Stimulated activated CD4-positive, alpha-beta T cell treated with anti-CD3 and anti-CD28 coated beads, Interleukin-12 subunit alpha, Interleukin-12 subunit beta, amount 100 ng/mL, for 24 hours (primary cell): ENCODE results near the gene PROX2.
A peak's percentile ranks its signal among the peaks of the same experiment; 100 is the strongest.

Experiments
- DNase-seq, 2 experiments: peaks; one replicate each; pipeline ENCODE4 v3.0.0-alpha.2; 2020; ENCODE audit warnings: low read depth in 2 of 2

Gene PROX2, protein sequence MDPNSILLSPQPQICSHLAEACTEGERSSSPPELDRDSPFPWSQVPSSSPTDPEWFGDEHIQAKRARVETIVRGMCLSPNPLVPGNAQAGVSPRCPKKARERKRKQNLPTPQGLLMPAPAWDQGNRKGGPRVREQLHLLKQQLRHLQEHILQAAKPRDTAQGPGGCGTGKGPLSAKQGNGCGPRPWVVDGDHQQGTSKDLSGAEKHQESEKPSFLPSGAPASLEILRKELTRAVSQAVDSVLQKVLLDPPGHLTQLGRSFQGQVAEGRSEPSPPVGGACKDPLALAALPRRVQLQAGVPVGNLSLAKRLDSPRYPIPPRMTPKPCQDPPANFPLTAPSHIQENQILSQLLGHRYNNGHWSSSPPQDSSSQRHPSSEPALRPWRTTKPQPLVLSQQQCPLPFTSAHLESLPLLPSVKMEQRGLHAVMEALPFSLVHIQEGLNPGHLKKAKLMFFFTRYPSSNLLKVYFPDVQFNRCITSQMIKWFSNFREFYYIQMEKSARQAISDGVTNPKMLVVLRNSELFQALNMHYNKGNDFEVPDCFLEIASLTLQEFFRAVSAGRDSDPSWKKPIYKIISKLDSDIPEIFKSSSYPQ

DNA sequence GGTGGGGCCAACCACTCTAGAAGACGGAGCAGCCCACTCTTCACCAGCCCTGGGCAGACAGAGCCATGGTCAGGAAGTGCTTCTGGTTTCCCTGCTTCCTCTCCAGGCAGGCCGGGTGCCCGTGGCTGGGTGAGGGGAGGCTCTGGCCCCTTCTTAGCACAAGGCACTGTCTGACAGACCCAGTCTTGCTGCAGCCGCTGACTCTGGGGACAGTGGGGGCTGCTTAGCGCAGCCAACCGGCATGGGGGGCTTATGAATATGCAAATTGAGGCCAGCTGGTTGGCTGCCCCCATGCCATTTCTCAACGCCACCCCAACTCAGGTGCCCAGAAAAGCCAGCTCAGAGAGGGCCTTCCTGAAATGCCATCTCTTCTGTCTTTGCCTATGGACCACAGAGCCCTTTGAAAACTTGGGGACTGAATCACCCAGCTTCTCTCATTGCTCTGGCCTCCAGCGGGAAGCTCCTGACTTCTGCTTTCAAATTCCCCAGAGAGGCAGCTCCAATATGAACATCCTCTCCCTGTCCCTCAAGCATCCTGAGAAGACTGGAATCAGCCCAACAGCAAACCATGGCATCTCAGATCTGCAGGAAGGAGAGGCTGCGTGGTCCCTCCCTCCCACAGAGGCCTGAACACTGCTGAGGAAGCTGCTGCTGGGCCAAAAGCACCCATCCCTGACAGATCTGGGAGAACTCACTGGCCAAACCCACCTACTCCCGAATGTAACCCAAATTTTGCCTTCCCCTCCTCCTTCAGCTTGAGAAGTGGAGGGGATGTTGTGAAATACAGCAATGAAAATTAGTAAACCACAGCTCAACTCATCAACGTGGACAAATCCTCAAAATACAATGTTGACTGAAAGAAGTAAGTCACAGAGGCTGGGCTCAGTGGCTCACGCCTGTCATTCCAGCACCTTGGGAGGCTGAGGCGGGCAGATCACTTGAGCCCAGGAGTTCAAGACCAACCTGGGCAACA, at the start of gene PROX2:
Gene PROX2 (minus strand): TSS at position 205 of the 973 bp plus-strand sequence. CDS start 12,311 bp downstream, outside the sequence.
- DNase-seq, result no peak

DNA sequence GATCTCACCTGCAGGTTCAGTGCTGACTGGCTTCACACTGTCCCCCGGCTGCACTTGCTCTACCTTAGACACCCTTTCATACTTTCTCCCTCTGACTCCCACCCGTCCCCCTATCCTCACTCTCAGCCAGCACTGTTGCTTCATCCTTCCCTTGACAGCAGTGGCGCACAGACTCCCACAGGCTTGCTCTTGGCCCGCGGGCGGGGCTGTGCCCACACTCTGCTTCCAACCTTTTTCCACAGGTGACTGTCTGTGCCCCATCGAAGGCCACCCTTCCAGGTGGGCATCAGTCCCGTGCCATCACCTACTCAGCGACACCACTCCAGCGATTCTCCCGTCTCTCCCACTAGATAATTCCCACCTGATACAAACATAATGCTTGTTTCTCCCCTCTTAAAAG, 48.1 kb upstream of the PROX2 start:
- DNase-seq, result no peak

DNA sequence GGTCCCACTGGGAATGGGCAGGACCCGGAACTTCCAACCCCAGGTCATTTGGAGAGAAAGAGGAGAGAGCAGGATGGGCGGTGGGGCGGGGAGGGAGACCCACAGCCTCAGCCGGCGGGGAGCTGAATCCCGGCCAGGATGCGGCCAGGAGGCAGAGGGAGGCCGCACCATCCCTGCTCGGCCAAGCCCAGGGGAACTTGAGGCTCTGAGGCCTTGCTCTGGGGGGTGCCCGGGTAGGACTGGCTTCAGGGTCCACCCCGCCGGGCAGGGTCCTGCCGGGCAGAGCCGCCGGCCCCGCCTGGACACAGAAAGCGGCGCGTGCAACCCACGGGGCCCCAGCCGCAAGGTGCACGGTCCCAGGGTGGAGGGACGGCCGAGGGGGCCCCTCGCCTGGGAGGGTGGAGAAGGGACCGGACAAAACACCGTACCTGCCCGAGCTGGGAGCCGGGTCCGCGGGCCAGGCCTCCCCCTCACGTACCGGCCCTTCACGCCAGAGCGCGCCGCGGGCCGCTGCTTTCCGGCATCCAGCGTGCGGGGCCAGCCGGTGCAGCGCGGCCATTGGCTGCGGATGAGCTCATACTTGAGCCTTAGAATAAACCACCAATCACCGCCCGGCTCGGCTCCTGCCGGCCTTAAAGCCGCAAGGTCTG, 46.9 kb upstream of the PROX2 start, which contains the start of gene RPS6KL1:
Gene RPS6KL1 (minus strand): TSS at position 509 of the 650 bp plus-strand sequence. CDS start 1,719 bp downstream, outside the sequence.
- DNase-seq, result peak; percentile 54 to 69

DNA sequence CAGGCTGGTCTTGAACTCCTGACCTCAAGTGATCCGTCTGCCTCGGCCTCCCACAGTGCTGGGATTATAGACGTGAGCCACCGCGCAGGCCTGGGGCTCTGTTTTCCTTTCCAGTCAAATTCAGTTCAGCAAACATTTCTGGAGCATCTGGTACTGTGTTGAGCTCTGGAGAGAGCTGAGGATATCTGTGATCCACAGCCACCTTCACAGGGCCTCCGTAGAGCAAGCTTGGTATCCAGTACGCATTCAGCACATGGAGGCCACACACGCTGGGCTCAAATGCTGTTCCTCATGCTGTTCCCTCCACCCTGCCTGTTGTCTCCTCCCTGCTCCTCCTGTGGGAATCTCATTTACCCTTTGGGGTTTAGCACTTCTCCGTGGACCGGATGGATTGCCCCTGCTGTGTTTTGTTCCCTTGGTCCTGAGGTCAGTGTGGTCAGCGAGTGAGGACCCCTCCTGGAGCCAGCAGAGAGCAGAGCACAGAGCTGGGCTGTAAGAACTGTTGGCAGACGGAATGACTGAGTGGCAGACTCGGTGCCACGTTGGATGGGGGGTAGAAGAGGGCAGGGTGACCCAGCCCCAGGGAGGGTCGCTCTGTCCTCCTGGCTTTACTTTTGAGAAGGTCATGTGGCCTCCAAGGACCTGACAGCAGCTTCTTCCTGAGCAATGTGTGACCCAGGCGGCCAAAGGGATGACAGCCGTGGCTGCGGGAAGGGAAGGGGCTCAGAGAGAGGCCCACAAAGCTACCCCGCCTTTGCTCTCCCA, 46.2 kb upstream of the PROX2 start:
- DNase-seq, result no peak

DNA sequence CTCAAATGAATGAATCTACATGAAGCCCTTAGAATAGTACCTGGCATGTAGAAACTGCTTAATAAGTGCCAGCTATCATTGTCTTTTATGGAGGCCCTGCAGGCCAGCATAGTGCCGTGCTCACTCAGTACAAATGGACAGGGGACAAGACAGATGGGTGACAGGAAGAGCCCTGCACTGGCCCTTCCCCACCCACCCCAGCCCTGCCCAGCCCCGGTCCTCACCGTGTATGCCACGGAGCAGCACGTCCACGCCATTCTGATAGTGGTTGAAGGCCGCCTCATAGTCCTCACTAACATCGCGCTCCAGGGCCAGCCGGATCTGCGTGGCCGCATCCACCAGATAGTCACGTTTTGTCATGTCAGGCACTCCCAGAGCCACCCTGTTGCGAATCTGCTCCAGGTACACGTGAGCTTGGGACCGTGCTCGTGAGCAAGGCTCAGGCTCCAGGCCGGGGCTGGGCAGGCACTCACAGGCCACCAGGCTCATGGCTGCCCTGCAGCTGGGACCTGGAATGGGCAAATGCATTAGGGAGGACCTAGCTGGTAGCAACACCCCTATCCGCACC, 45.2 kb upstream of the PROX2 start:
- no peak for DNase-seq

DNA sequence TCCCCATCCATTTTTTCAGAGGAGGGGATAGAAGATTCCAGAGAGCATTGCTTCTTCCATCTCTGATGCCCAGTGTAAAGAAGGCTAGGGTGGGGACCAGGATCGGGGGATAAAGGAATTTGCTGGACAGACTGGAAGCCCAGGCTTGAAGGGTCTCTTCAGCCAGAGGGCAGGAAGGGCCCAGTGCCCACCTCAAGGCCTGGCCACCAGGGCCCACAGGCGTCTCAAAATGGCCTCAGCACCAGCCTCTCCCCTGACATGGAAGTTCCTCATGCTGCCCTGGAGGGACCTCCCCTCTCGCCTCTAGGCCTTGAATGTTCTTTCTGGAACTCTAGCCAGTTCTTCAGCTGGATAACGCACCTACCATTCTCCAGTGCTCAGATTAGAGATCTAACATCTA, 44.3 kb upstream of the PROX2 start:
- no peak for DNase-seq

DNA sequence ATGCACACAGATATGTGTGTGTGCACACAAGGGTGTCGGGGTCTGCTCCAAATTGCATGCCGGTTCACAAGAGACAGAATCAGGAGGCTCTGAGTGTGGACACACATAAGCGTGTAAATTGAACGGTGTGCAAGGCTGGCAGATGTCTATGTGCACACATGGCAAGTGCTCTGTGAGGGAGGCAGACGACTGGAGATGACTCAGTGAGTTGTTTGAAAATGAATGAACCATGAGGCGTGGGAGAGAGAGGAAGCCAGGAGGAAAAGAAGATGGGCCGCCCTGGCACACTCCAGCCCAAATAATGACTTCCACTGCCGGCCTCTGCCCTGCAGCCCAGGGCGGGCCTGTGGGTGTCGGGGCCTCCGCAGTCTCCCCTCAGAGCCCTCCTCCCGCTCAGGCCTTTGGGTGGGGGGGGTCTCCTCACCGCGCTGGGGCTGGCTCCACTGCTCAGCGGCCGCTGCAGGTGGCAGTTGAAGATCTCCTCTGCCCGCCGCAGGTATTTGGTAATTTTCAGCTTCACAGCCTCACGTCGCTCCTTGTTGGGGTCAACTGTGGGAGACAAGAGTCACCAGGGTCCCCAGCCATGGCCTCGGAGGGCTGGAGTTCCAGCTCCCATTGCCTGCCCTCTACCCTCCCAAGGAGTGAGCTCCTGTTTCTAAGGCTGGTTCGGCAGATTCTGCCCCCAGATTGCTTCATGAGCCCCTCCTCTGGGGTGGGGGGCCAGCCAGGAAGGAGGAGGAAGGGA, 43.6 kb upstream of the PROX2 start:
- no peak for DNase-seq

DNA sequence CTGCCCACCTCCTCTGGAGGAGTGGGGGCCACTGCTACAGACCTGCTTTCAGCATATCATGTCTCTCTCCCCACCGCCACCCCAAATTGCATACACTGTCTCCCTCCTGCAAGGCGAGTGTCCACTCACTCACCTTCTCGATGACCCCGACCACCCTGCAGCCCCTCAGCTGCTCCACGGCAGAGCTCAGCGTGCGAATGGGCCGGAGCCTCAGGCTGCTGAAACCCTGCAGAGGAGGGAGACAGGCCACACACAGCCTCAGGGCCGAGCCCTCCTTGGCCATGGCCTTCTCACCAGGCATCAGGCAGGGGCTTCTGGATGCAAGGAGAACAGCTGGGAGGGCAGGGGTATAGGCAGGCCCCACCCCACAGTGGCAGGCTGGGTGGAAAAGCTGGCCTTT, 42.4 kb upstream of the PROX2 start:
- no peak for DNase-seq

DNA sequence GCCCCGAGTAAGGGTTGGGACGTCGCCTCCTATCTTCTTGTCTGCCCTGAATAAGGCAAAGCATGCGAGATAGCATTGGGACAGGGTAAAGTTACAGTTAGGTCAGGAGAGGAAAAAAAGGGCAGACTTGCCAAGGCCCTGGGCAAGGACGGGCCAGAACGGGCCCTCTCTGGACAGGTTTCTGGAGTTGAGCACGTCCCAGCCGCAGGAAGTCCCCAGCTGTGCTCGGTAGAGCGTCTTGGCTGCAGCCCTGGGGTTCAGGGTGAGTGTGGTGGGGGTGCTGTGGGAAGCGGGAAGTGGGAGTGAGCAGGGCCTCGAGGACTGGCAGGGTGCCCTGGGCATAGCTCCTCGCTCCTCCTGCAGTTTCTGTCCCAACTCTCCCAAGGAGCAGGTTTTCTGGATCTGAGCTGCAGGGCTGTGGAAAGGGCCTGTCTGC, 41.7 kb upstream of the PROX2 start:
- no peak for DNase-seq

DNA sequence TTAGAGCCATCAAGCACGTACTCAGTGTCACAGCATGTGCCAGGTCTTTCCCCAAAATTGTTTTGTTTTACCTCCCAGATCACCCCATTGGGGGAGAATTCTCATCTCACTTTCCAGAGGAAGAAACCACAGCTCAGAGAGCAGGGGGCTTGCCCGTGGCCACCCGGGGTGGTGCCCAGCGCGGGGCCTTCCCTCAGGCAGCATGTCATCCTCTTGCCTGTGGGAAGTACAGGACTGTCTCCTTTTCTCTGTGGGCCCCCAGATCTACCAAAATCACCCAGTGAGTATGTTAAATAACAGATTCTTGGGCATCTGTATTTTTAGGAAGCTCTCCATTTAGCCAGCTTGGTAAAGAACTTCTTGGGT, 41.2 kb upstream of the PROX2 start:
- DNase-seq, result no peak

DNA sequence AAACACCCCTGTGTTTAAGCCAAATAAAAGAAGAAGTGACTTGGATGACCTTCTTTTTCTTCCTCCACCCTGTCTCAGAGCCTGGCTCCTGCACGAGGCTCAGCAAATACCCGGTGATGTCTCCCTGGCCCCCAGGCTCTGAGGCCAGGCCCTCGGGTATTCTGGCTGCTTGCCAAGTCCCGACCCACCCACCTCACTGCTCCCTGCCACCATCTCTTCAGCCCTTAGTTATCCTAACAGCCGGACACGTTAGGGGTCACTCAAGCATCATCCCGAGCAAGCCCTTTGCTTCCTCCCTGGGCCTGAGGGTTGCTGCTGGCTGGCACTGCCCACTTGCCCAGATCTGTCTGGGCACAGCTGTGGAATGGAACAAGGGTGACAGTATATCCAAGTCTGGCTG, 39.9 kb upstream of the PROX2 start:
- DNase-seq, result no peak

DNA sequence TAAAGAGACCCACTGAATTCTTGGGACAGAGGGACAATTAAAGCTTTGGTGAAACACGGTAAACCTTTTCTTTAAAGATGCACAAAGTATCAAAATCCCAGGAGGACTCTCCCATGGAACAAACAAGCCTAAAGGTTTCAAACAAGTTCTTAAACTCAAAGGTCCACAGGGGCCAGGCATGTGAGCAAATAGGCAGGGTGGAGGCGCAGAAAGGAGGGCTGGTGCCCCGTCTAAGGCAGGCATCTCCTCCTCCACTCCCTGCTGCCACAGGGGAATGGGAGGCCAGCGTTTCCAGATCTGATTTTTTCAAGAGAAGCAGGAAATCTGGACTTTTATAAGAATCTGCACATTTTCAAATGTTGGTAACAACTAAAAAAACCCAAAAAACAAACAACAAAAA, 39.5 kb upstream of the PROX2 start:
- no peak for DNase-seq

DNA sequence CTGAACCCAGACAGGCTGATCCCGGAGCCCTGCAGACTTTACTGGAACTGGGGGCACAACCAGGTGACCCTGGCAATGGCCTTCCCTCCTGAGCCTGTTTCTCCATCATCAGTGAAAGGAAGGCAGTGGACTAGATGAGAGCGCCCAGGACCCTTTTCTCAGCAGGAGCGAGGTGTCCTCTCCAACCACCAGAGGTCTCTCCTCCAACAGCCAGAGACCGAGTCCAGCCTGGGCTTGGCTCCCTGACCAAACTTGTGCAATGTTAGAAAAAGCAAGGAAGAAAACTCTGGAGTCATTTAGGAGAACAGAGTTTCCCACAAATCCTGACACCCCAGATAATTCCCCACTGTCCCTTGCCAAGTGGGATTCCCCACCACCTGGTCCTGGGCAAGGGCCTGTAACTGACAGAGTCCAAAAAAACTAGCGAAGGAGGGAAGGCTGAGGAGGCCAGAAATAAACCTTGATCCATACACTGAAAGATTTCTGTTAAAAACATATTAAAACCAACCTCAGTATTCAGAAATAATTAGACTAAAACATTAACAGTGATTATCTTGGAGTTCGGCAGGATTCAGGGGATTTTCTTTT, 38.1 kb upstream of the PROX2 start:
- no peak for DNase-seq

DNA sequence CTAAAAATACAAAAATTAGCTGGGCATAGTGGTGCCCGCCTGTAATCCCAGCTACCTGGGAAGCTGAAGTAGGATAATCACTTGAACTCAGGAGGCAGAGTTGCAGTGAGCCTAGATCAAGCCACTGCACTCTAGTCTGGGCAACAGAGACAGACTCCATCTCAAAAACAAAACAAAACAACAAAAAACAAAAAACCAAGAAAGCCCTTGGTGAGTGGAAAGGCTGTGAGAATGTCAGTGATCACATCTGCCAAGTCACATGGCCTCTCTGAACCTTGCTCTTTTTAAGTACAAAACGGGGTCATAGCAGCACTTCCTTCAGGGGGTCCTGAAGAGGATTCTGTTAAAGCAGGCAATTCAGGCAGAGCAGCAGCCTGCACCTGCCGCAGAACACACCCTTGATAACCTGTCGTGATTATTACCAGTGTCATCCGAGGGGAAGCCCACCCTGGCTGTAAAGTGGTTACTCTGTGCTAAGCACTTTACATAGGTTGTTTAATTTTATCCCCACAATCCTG, 37.5 kb upstream of the PROX2 start:
- no peak for DNase-seq

DNA sequence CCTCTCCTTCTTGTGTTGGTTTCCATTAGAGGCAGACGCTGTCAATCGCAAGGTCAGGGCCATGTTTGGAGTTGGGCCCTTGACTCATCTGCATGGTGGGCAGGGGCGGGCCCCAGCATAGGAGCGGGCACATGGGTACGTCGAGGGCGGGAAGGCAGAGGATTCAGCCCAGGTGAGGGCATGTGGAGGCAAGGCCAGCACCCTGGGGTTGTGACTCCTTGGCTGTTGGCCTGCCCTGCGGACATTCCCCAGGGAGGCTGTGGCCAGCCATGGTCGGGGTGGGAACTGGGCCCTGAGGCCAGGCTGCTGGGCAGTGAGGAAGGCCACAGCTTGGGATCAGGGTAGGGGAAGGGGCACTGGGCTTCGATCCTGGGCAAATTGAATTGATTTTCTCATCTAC, 36.9 kb upstream of the PROX2 start:
- DNase-seq, result no peak

DNA sequence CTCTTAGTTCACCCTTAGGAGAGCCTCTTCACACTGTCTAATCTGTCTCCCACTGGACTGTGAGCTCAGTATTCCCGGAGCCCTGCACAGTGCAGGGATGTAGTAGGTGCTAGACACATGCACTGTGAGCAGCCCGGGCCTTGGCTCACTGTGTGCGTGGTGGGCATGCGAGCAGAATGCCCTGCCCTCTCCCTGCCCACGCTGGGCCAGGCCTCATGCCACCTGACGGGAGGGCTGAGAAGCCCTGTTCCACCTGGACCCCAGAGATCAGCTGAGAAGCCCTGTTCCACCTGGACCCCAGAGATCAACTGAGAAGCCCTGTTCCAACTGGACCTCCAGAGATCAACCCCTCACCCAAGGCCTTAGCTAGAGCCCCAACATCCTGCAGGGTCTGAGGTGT, 36.2 kb upstream of the PROX2 start:
- DNase-seq, result no peak

DNA sequence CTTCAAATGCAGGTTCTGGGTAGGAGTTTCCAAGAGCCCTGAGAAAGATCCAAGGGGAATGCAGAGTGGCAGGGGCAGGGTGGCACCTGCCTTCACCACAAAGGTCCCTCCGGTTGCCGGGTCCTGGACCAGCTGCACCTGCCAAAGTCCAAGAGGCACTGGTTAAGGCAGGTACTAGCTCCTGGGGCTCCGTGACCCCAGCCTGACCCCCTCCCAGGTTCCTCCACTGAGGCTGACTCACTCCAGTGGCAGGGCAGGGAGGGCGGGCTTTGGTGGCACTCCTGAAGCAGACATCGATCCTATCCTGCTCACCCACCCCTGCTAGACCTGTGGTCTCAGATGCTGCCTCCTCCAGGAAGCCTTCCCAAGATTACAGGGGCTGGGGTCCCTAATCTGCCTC, 35.8 kb upstream of the PROX2 start:
- DNase-seq, result no peak

DNA sequence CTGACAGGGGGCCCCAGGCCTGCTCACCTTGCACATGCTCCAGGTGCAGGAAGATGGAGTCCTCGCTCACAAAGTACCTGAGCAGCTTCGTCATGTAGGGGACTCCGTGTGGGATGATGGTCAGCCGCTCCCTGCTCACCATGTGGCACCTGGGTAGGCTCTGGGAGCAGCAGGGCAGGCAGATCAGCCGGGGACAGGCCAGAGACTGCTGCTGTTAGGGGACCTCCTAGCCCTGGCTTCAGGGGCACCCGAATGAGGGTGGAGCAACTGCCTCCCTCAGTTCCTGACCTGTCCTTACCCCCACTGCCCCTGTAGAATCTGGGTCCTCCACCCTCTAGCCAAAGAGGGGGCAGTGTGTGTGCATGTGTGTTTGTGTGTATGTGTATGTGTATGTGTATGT, 35.3 kb upstream of the PROX2 start:
- no peak for DNase-seq

DNA sequence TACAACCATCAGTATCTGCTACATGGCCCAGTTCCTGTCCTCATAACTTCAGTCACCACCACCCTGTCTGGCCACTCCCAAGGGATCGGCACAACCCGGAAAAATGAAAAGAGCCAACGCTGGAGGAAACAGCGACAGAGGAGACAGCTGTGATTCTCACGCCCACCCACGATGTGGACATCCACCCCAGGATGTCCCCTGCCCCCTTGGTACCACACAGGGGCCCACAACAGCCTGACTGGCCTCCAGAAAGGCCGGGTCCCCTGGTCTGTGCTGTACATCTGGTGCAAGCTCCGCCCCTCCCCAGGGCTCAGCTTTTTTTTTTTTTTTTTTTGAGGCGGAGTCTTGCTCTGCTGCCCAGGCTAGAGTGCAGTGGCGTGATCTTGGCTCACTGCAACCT, 34.6 kb upstream of the PROX2 start:
- no peak for DNase-seq
